ENCODE data around the gene ZNF362. TPM values are rescaled to one million over a fixed set of nuclear protein-coding genes. Genes with fewer than 3 reads are reported as not detected.
"Not testable (repeated sequence)": the region's sequence is repeated elsewhere in the genome, so short reads cannot be mapped to it uniquely, and the experiment has no call there.

Gene ZNF362, protein sequence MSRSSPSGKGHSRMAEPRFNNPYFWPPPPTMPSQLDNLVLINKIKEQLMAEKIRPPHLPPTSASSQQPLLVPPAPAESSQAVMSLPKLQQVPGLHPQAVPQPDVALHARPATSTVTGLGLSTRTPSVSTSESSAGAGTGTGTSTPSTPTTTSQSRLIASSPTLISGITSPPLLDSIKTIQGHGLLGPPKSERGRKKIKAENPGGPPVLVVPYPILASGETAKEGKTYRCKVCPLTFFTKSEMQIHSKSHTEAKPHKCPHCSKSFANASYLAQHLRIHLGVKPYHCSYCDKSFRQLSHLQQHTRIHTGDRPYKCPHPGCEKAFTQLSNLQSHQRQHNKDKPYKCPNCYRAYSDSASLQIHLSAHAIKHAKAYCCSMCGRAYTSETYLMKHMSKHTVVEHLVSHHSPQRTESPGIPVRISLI
- 33.6 TPM for polyA plus RNA-seq (ENCODE audit: insufficient read length)

DNA sequence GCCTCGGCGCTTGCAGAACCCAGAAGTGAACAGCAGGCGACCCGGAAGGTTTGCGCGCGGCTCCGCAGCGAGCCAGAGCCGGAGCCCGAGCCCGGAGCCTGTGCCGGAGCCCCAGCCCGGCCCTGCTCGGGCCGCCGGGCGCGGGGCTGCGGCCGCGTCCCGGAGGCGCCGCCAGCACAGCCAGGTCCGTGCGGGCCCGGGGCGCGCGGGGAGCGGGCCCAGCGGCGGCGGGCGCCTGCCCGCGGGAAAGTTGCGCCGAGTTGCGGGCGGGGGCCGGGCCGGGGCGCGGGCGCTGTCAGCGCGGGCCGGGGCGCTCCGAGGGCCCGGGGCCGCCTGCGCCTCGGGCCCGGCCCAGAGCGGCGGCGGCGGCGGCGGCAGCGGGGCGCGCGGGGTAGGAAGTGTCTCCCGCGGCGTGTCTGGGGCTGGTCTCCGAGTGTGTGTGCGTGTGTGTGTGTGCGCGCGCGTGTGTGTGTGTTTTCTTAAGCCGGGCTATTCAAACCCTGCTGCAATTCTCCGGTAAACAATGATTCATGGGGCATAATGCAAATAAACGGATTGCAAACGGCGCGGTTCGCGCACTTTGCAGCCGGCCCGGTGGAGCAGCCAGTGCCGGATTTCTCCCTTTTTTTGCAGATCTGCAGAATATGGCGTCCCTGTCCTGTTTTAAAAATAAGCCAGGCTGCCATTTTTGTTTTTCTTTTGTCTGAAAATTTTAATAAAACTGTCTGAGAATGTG lies at the start of gene ZNF362:
Gene ZNF362 (plus strand): TSS at position 22 of the 736 bp plus-strand sequence. CDS start 14,083 bp downstream, outside the sequence.
- DNase-seq (ENCODE audit: low read depth): no peak

GRCh38 chr1:33211972-33212371 lies 44.3 kb upstream of the ZNF362 start:
- no peak for DNase-seq (ENCODE audit: low read depth)

DNA sequence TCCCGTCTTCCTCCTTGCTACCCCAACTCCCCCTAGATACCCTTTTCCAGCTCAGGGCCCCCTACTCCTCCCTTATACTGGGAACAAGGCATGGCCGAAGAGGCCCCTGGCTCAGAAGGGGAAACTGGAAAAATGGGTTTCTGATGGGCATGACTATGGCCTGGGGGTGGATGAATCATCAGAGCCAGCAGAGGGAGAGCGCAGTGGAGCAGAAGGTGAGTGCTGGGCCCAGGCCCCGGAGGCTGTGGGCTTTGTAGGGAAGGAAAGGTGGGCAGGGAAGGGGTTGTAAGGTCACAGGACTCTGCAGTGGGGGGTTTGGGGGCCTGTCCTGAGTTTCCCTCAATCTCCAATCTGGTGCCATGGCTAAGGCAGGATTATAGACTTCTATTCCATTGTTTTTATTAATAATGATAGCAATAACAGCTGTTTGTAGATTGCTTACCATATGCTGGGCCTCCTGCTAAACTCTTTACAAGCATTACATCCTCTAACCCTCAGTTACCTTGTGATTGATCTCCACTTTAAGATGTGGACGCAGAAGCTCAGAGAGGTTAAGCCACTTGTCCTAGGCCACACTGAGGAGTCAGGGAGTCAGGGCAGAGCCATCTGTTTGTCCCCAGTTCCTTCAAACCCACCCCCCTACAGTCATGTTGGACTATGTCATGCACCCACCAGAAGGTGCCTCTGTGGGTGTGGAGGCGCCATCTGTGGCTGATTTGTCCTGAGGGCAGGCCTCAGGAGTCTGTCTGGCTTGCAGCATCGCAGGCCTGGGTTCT lies 36.2 kb upstream of the ZNF362 start:
- DNase-seq (ENCODE audit: low read depth): no peak

DNA sequence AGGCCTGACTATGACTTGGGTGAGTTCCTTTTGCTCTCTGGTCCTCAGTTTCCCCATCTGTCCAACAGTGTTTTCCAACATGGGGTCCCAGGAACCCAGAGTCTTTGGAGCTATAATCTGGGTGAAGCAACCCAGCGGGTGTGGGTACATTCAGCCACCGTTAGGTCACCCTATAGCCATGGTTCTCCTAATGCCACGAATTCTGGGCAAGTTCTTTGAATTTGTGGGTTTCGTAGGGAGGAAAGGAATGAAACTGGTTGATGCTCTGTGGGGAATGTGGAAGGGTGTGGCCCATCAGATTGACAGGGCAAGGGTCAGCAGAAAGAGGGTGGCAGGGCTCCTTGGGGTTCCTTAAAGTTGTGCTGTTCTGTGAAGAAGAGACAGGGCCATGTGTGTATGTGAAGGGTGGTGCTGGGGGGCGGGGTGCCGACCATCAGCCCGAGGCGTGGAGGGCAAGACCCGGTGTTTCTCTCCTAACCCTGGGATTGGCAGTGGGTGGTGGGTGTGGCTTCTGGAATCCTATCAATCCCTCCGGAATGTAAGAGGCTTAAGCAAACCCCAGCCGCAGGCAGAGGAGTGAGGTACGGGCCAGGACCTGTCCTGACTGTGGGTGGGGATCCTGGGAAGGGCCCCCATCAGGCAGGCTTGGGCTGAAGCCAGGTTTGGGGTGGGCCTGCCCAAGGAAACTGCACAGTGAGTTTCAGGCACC lies 35.5 kb upstream of the ZNF362 start:
- DNase-seq (ENCODE audit: low read depth): no peak

GRCh38 chr1:33221385-33221758 lies 34.9 kb upstream of the ZNF362 start:
- no peak for DNase-seq (ENCODE audit: low read depth)

GRCh38 chr1:33222381-33222780 lies 33.9 kb upstream of the ZNF362 start:
- DNase-seq (ENCODE audit: low read depth): no peak

- no peak for DNase-seq (ENCODE audit: low read depth)
These were observed 32.1 kb upstream of the ZNF362 start for GRCh38 chr1:33224166-33224707.

DNA sequence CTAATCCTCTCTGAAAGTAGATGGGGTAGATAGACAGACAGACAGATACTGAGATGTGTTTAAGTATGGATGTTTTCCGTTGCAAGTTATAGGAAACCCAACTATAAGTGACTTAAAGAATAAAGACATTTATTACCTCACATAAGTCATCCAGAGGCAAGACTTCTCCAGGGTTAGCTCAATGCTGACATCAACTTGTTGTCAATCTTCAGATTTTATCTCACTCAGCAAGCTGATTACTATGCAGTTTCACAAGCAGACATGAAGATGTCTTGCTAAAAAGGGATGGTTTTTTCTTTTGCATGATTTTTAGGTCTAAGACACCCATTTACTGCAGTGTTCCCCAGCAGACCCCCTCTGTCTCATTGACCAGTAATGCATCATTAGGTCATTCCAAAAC lies 30.7 kb upstream of the ZNF362 start:
- no peak for DNase-seq (ENCODE audit: low read depth)

- DNase-seq (ENCODE audit: low read depth): peak; percentile 73
These were observed 27.3 kb upstream of the ZNF362 start for GRCh38 chr1:33228935-33229487.

DNA sequence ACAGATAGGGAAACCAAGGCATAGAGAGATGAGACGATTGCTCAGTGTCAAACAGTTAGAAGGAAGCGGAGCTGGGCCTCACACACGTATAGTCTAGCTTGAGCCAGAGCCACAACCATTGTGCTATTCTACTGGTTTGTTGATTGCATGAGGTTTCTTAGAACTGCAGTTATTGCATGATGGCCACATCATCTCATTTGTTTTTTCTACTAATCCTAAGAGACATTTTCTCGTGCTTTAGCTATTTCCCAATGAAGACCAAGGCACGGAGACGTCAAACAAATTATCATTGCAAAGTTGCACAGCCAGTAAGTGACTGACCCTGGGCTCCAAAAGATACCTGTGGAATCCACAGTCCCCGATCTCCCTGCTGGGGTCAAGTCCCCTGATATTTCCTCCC lies 25.1 kb upstream of the ZNF362 start:
- DNase-seq (ENCODE audit: low read depth): no peak

DNA sequence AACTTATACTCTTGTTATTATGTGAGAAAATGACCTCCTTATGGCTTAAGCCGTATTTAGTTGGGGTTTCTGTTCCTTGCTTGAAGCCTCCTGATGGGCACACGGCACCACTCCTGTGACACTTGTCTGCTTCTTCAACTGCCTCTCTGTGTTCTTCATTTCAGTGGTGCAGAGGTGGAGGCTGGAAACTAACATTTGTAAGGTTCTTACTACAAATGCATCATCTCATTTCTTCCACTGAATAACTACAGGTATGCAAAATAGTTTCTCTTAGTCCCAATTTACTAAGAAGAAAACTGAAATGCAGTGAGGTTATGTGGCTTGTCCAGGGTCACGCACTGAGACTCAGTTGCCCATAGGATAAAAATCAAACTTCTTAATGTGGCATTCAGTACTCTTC lies 23.6 kb upstream of the ZNF362 start:
- no peak for DNase-seq (ENCODE audit: low read depth)

GRCh38 chr1:33234131-33234530 lies 22.2 kb upstream of the ZNF362 start:
- DNase-seq (ENCODE audit: low read depth): no peak

- no peak for DNase-seq (ENCODE audit: low read depth)
These were observed 21.7 kb upstream of the ZNF362 start for GRCh38 chr1:33234588-33234990.

DNA sequence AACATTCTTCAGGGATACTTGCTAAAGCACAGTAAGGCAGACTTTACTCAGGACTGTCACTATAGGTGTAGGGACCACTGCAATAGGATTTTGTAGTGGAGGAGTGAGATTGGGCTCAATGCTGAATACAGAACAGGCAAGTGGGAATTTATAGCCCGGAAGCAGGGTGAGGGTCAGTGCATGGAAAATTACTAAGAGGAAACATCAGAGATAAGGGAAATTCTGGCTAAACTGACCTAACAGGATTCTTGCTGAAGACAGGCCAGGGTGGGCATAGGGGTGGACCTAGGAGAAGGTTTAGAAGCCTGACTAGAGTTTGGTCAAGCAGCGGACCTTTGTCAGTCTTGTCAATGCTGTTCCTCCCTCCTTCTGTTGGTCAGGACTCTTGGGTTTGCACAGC lies 20.8 kb upstream of the ZNF362 start:
- no peak for DNase-seq (ENCODE audit: low read depth)

GRCh38 chr1:33236498-33236897 lies 19.8 kb upstream of the ZNF362 start:
- no peak for DNase-seq (ENCODE audit: low read depth)

DNA sequence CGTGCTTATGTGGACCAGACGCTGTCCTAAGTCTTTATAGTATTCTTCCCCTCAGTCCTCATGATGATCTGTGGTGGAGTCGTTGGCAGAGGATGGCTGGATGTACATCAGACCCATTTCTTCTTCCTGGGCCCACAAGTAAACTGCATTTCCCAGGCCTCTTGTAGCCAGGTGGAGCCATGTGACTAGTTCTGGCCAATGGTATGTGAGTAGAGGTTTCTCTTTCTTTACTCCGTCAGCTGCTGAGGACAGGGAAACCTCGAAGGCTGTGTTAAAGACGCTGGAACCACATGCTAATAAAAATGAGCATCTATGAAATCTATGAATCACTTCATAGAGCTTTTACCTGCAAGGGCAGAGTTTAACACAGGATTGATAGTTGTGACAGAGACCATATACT lies 18.7 kb upstream of the ZNF362 start:
- no peak for DNase-seq (ENCODE audit: low read depth)

DNA sequence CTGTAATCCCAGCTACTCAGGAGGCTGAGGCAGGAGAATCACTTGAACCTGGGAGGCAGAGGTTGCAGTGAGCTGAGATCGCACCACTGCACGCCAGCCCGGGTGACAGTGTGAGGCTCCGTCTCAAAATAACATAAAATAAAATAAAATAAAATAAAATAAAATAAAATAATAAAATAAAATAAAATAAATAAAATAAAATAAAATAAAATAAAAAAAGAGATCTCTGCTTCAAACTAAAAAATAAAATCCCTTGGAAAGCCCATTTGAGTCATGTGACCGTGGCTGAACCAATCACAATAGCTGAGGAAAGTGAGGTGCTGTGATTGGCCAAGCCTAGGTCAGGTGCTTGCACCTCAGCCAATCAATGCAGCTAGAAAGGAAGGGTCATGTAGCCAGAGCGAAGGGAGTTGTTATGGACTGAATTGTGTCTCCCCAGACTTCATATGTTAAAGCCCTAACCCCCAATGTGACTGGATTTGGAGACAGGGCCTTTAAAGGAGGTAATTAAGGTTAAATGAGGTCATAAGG lies 18.0 kb upstream of the ZNF362 start:
- DNase-seq (ENCODE audit: low read depth): not testable (repeated sequence)

GRCh38 chr1:33239410-33239809 lies 16.9 kb upstream of the ZNF362 start:
- DNase-seq (ENCODE audit: low read depth): not testable (repeated sequence)

GRCh38 chr1:33241866-33242265 lies 14.4 kb upstream of the ZNF362 start:
- DNase-seq (ENCODE audit: low read depth): no peak

GRCh38 chr1:33242652-33243051 lies 13.6 kb upstream of the ZNF362 start:
- DNase-seq (ENCODE audit: low read depth): no peak
